Testis (tissue), 3 donors: ENCODE results near the gene TMEM269. TPM values are rescaled to one million over a fixed set of nuclear protein-coding genes. Genes with fewer than 3 reads are reported as not detected.

ENCODE experiments used
- DNase-seq: peaks from one replicate; pipeline ENCODE4 v3.0.0-alpha.2; 2019
- H3K27ac ChIP-seq, 2 donors: fragments of 200-600 bp; sonication (generic); one replicate each; pipeline ENCODE4 v1.5.1; 2019
- H3K27me3 ChIP-seq: fragments of 200-600 bp; sonication (generic); one replicate; pipeline ENCODE4 v1.5.1; 2019
- H3K36me3 ChIP-seq: fragments of 200-600 bp; sonication (generic); one replicate; pipeline ENCODE4 v1.5.1; 2017; ENCODE audit warnings: low read depth; ENCODE audit errors: missing control alignments
- H3K4me1 ChIP-seq: fragments of 200-600 bp; sonication (generic); one replicate; pipeline ENCODE4 v1.5.1; 2019
- H3K4me3 ChIP-seq, 2 donors: fragments of 200-600 bp; sonication (generic); one replicate each; pipeline ENCODE4 v1.5.1; 2017 to 2019
- H3K9me3 ChIP-seq: fragments of 200-600 bp; sonication (generic); one replicate; pipeline ENCODE4 v1.5.1; 2017
- CTCF ChIP-seq, 3 experiments: fragments of 450-650 bp in 2 of 3; fragments of 200-600 bp in 1 of 3; sonication (generic) in 1 of 3; IDR thresholded peaks; one replicate each; pipeline ENCODE4 v1.5.1; 2016 to 2019; ENCODE audit warnings: antibody characterized with exemption in 3 of 3, mild to moderate bottlenecking in 2 of 3, moderate library complexity in 1 of 3
- POLR2A ChIP-seq: fragments of 450-650 bp; IDR thresholded peaks from one replicate; pipeline ENCODE4 v1.6.1; 2017; ENCODE audit warnings: antibody characterized with exemption, mild to moderate bottlenecking, moderate library complexity
- WGBS, 2 donors: methylation state at CpG; one replicate each; pipeline ENCODE4 v1.1.5; 2018; 5-methylcytosine and 5-hydroxymethylcytosine counted together
- intact Hi-C: fragments of 100-400 bp; cut with DNase I; formaldehyde crosslinking; loops from one replicate; pipeline ENCODE4 v1.15.1; 2023; ENCODE audit warnings: low total_unique reads
- polyA plus RNA-seq: library from polyadenylated mRNA; stranded (reverse); fragments of 350-450 nt; fragmentation: Illumina TruSeq; extraction: RNeasy Lipid Tissue Mini Kit (QIAGEN cat#74804); gene quantifications from one replicate; pipeline ENCODE4 v1.2.3, GENCODE V29; 2014; ENCODE audit warnings: low read depth, low replicate concordance; ENCODE audit not compliant: insufficient read depth
- total RNA-seq, 2 donors: library from RNA; depleted of rRNA; stranded (reverse); fragments of >200 nt; gene quantifications; one replicate each; pipeline ENCODE4 v1.2.3, GENCODE V29; 2016

Gene TMEM269
- total and polyA plus RNA-seq, 3 donors from 2014 or later = 0.68 to 3.5 (median 1.6) TPM

- Histone ChIP-seq H3K4me1 (no peaks in the 10 kb centered on the region), H3K9me3 (no peaks in the 10 kb centered on the region), H3K27ac (no peak overlapping the region), H3K36me3 (no peaks in the 10 kb centered on the region), H3K4me3 (no peak overlapping the region), H3K27me3 (no peaks in the 10 kb centered on the region)
- WGBS, 2 donors = 94 to 96% methylated on average over 5 to 6 of the region's 6 CpGs
- intact Hi-C loops = no loop called here
- no peak for DNase-seq
- TF ChIP-seq CTCF (IDR thresholded peaks at IDR 0.05) = no peak
- no peak for TF ChIP-seq POLR2A
Observed at GRCh38 chr1:42752284-42752683, 32.5 kb upstream of the TMEM269 start.

GRCh38 chr1:42753070-42753469 lies 31.7 kb upstream of the TMEM269 start:
- 88% methylated on average over 1 of the region's 1 CpG for WGBS, 2 donors
- TF ChIP-seq POLR2A (no peak), CTCF (IDR thresholded peaks at IDR 0.05) (no peak)
- no peak overlapping the region for H3K4me3 ChIP-seq
- H3K36me3 ChIP-seq = no peaks in the 10 kb centered on the region
- no peak for DNase-seq
- H3K9me3 ChIP-seq = no peaks in the 10 kb centered on the region
- H3K4me1 ChIP-seq = no peaks in the 10 kb centered on the region
- no peak overlapping the region for H3K27ac ChIP-seq
- intact Hi-C loops = no loop called here
- H3K27me3 ChIP-seq = no peaks in the 10 kb centered on the region

- TF ChIP-seq CTCF (IDR thresholded peaks at IDR 0.05) = peak; percentile 14 to 68 (median 54)
- TF ChIP-seq POLR2A = no peak
- no peaks in the 10 kb centered on the region for H3K4me1 ChIP-seq
- no peaks in the 10 kb centered on the region for H3K27me3 ChIP-seq
- H3K36me3 ChIP-seq = no peaks in the 10 kb centered on the region
- DNase-seq = no peak
- no peak overlapping the region for H3K27ac ChIP-seq
- no peak overlapping the region for H3K4me3 ChIP-seq
- 73 to 79% methylated on average over 17 of the region's 17 CpGs for WGBS, 2 donors
- intact Hi-C loops = no loop called here
- no peaks in the 10 kb centered on the region for H3K9me3 ChIP-seq
Observed at GRCh38 chr1:42756956-42757891, 27.6 kb upstream of the TMEM269 start.

GRCh38 chr1:42757892-42758275 lies 26.9 kb upstream of the TMEM269 start:
- no peaks in the 10 kb centered on the region for H3K36me3 ChIP-seq
- no peak for TF ChIP-seq POLR2A
- TF ChIP-seq CTCF (IDR thresholded peaks at IDR 0.05) = no peak

GRCh38 chr1:42758641-42759040 lies 26.1 kb upstream of the TMEM269 start:
- intact Hi-C loops = no loop called here

More at GRCh38 chr1:42757892-42758275, 26.9 kb upstream of the TMEM269 start:
- H3K27me3 ChIP-seq = no peaks in the 10 kb centered on the region
- H3K27ac ChIP-seq = no peak overlapping the region
- no peak overlapping the region for H3K4me3 ChIP-seq
- no peaks in the 10 kb centered on the region for H3K4me1 ChIP-seq
- intact Hi-C loops = no loop called here
- H3K9me3 ChIP-seq = no peaks in the 10 kb centered on the region
- no peak for DNase-seq

More at GRCh38 chr1:42758641-42759040, 26.1 kb upstream of the TMEM269 start:
- DNase-seq = no peak
- Histone ChIP-seq H3K27ac (no peak overlapping the region), H3K9me3 (no peaks in the 10 kb centered on the region), H3K4me1 (no peaks in the 10 kb centered on the region), H3K4me3 (no peak overlapping the region), H3K27me3 (no peaks in the 10 kb centered on the region), H3K36me3 (no peaks in the 10 kb centered on the region)
- 81 to 86% methylated on average over 3 of the region's 3 CpGs for WGBS, 2 donors
- TF ChIP-seq CTCF (IDR thresholded peaks at IDR 0.05) (no peak), POLR2A (no peak)
